ENCODE results near the gene ALDH1L2.

The ALDH1L2 gene

DNA sequence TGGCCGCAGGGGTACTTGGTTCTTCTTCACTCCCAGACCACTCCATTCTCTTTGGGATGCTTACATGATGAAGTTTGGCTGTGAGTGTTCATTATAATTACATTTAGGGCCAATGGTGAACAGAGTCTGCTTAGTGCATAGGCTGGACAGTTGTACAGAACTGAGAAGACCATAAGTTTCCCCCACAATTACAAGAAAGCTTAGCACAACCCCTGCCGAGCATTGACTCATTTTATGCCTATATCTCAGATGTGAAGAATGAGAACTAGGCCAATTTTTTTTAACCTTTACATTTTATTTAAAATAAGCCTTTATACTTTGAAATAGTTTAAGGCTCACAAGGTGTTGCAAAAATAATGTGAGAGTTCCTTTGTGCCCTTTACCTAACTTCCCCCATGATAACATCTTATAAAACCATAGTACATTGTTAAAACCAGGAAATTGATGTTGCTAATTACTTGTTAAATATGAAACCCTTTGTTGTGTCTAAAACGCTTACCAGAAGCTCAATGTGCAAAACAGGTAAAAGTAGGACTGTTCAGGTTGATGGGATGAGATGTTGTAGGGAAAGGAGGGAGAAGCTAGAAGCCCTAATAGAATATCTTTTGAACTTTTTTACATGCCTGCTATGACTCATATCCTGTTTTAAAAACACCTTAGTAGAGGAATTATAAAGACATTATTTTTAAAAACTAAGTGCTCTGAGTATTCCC lies 47.2 kb downstream of the ALDH1L2 start:
- H3K27ac ChIP-seq (ENCODE audit: low read depth, low read length): no peak overlapping the region

DNA sequence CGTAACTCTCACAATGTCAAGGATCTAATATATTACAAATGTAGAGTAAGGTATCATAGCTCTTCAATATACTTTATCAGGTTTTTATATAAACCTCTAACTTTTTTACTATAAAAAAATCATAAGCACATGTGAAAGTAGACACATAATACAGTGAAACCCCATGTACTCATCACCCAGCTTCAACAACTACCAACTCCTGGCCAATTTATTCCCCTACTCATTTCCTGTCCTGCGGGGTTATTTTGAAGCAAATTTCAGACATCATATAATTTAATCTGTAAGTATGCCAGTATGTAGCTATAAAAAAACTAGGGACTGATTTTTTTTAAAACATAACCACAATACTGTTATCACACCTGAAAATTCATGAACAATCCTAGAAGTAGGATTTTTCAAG lies 50.4 kb downstream of the ALDH1L2 start:
- Histone ChIP-seq H3K36me3 (ENCODE audit: control insufficient read depth in 1 of 2, insufficient read depth in 2 of 2, low read length in 2 of 2) (no peaks in the 10 kb centered on the region), H3K4me3 (ENCODE audit: low read depth in 1 of 2, low read length in 2 of 2) (no peak overlapping the region), H3K27me3 (ENCODE audit: control insufficient read depth in 1 of 2, insufficient read depth in 2 of 2, low read length in 2 of 2) (no peaks in the 10 kb centered on the region), H3K9me3 (ENCODE audit: control insufficient read depth in 1 of 2, low read length in 2 of 2) (no peaks in the 10 kb centered on the region), H3K9ac (ENCODE audit: low read depth in 1 of 2, low read length in 2 of 2) (no peak overlapping the region), H3K27ac (ENCODE audit: low read depth, low read length) (no peak overlapping the region), H3K4me1 (ENCODE audit: control insufficient read depth in 1 of 2, insufficient read depth in 2 of 2, low read length in 2 of 2) (peaks cover 0 to 10% of the 10 kb centered on the region in 2 donors)

More for the DNA sequence above, 47.2 kb downstream of the ALDH1L2 start:
- no peak overlapping the region for H3K9ac ChIP-seq (ENCODE audit: low read depth in 1 of 2, low read length in 2 of 2)
- H3K27me3 ChIP-seq (ENCODE audit: control insufficient read depth in 1 of 2, insufficient read depth in 2 of 2, low read length in 2 of 2): no peaks in the 10 kb centered on the region
- no peaks in the 10 kb centered on the region for H3K36me3 ChIP-seq (ENCODE audit: control insufficient read depth in 1 of 2, insufficient read depth in 2 of 2, low read length in 2 of 2)
- H3K9me3 ChIP-seq (ENCODE audit: control insufficient read depth in 1 of 2, low read length in 2 of 2): no peaks in the 10 kb centered on the region
- no peaks in the 10 kb centered on the region for H3K4me1 ChIP-seq (ENCODE audit: control insufficient read depth in 1 of 2, insufficient read depth in 2 of 2, low read length in 2 of 2)
- no peak overlapping the region for H3K4me3 ChIP-seq (ENCODE audit: low read depth in 1 of 2, low read length in 2 of 2)

DNA sequence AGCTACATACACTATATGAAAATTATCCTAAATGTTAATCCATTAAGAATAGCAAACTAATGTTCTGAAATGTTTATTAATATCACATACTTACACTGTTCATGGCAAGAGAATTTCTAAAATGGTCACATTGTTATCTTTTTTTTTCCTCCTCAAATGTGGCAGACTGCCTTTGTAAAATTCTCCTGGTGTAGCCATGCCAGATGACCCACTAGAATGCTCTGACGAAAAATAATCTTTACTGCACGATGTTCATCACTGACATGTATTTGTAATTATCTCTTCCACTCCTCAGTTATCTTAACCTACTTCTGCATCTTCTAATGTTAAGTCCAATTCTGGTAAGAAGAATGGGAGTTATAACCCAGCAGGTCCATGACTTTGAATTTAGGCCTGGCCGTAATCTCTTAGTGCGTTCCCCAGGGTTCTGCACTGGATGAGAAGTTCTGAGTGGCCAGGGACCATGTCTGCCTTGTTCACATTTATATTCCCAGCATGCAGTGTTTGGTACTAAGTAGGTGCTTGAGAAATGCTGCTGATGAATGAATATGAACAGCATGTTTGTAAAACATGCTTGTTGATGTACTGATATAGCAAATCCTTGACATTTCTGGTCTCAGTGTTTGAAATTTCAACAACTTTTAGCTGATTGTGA lies 51.4 kb downstream of the ALDH1L2 start:
- H3K4me3 ChIP-seq (ENCODE audit: low read depth in 1 of 2, low read length in 2 of 2): no peak overlapping the region
- H3K9ac ChIP-seq (ENCODE audit: low read depth in 1 of 2, low read length in 2 of 2): no peak overlapping the region
- H3K27me3 ChIP-seq (ENCODE audit: control insufficient read depth in 1 of 2, insufficient read depth in 2 of 2, low read length in 2 of 2): no peaks in the 10 kb centered on the region
- no peaks in the 10 kb centered on the region for H3K36me3 ChIP-seq (ENCODE audit: control insufficient read depth in 1 of 2, insufficient read depth in 2 of 2, low read length in 2 of 2)
- no peaks in the 10 kb centered on the region for H3K9me3 ChIP-seq (ENCODE audit: control insufficient read depth in 1 of 2, low read length in 2 of 2)
- peaks cover 0 to 10% of the 10 kb centered on the region in 2 donors for H3K4me1 ChIP-seq (ENCODE audit: control insufficient read depth in 1 of 2, insufficient read depth in 2 of 2, low read length in 2 of 2)
- no peak overlapping the region for H3K27ac ChIP-seq (ENCODE audit: low read depth, low read length)

DNA sequence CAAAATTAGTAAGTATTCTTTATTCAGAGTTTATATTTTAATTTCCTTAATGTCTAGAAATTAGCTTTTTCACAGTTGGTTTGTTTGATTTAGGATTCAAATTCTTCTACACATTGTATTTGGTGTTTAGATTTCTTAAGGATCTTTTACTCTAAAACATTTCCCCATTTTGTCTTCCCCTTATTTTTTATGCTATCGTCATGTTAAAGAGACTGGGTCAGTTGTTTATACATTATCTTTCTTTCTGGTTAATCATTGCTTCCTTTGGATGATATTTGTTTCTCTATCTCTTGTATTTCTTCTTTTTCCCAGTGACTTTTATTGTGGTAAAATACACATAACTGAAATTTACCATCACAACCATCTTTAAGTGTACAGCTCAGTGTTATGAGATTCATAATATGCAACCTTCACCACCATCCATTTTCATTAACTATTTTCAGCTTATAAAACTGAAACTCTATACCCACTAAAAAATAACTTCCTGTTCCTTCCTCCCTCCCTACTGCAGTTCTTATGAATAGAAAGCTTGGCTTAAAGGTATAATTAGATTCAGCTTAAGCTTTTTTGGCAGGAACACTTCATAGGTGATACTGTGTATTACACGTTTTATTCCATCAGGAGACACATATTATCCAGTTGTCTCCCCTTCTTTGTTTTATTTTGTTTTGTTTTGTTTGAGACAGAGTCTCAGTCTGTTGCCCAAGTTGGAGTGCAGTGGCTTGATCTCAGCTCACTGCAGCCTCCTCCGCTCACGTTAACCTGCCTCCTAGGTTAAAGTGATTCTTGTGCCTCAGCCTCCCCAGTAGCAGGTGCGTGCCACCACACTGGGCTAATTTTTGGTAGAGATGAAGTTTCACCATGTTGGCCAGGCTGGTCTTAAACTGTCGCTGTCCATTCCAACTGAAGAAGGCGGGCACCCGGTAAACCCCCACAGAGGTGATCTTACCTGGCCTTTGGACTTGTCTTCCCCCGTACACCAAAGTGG lies 53.1 kb downstream of the ALDH1L2 start:
- H3K27me3 ChIP-seq (ENCODE audit: control insufficient read depth in 1 of 2, insufficient read depth in 2 of 2, low read length in 2 of 2): no peaks in the 10 kb centered on the region
- H3K36me3 ChIP-seq (ENCODE audit: control insufficient read depth in 1 of 2, insufficient read depth in 2 of 2, low read length in 2 of 2): no peaks in the 10 kb centered on the region
- H3K4me3 ChIP-seq (ENCODE audit: low read depth in 1 of 2, low read length in 2 of 2): no peak overlapping the region
- H3K9me3 ChIP-seq (ENCODE audit: control insufficient read depth in 1 of 2, low read length in 2 of 2): no peaks in the 10 kb centered on the region
- no peak overlapping the region for H3K9ac ChIP-seq (ENCODE audit: low read depth in 1 of 2, low read length in 2 of 2)
- peaks cover 0 to 10% of the 10 kb centered on the region in 2 donors for H3K4me1 ChIP-seq (ENCODE audit: control insufficient read depth in 1 of 2, insufficient read depth in 2 of 2, low read length in 2 of 2)
- H3K27ac ChIP-seq (ENCODE audit: low read depth, low read length): no peak overlapping the region

DNA sequence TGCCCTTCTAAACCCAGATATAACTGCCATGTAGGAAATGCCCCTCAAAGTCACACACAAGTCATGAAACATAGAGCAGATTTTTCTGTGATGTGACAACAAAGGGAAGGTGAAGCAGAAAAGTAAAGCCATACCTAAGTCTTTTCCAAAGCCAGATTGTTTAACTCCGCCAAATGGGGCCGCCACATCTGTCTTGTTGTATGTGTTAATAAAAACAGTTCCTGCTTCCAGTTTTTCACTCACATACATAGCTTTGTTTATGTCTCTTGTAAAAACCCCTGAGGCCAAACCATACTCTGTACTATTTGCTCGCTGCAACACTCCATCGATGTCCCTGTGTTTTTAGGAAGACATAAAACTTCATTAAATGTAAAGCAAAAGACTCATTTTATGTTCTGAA lies 57.8 kb downstream of the ALDH1L2 start:
- H3K36me3 ChIP-seq (ENCODE audit: control insufficient read depth in 1 of 2, insufficient read depth in 2 of 2, low read length in 2 of 2): no peaks in the 10 kb centered on the region
- peaks cover 0 to 6% of the 10 kb centered on the region in 2 donors for H3K4me1 ChIP-seq (ENCODE audit: control insufficient read depth in 1 of 2, insufficient read depth in 2 of 2, low read length in 2 of 2)
- H3K9me3 ChIP-seq (ENCODE audit: control insufficient read depth in 1 of 2, low read length in 2 of 2): no peaks in the 10 kb centered on the region
- H3K4me3 ChIP-seq (ENCODE audit: low read depth in 1 of 2, low read length in 2 of 2): no peak overlapping the region
- H3K27me3 ChIP-seq (ENCODE audit: control insufficient read depth in 1 of 2, insufficient read depth in 2 of 2, low read length in 2 of 2): no peaks in the 10 kb centered on the region
- no peak overlapping the region for H3K27ac ChIP-seq (ENCODE audit: low read depth, low read length)
- H3K9ac ChIP-seq (ENCODE audit: low read depth in 1 of 2, low read length in 2 of 2): no peak overlapping the region

DNA sequence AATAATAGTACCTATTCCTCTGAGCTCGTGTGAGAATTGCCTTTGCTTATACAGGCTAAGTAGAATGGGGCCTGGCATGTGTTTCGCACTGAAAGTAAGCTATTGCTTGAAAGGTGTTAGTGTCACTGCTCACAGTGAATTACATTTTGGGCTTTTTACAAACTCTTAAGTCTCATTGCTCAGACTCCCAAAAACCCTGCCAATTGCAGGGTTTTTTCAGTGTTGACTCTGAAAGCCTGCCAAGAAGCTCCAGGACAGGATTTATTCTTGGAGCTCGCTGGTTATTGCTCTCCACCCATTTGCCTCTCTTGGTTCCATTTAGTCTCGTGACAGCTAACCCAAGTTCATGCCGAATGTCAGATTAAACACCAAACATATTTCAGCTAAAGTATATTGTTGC lies 58.4 kb downstream of the ALDH1L2 start:
- H3K4me1 ChIP-seq (ENCODE audit: control insufficient read depth in 1 of 2, insufficient read depth in 2 of 2, low read length in 2 of 2): peaks cover 0 to under 1% of the 10 kb centered on the region in 2 donors
- no peaks in the 10 kb centered on the region for H3K27me3 ChIP-seq (ENCODE audit: control insufficient read depth in 1 of 2, insufficient read depth in 2 of 2, low read length in 2 of 2)
- no peak overlapping the region for H3K9ac ChIP-seq (ENCODE audit: low read depth in 1 of 2, low read length in 2 of 2)
- H3K9me3 ChIP-seq (ENCODE audit: control insufficient read depth in 1 of 2, low read length in 2 of 2): no peaks in the 10 kb centered on the region
- no peaks in the 10 kb centered on the region for H3K36me3 ChIP-seq (ENCODE audit: control insufficient read depth in 1 of 2, insufficient read depth in 2 of 2, low read length in 2 of 2)
- no peak overlapping the region for H3K27ac ChIP-seq (ENCODE audit: low read depth, low read length)
- H3K4me3 ChIP-seq (ENCODE audit: low read depth in 1 of 2, low read length in 2 of 2): no peak overlapping the region

DNA sequence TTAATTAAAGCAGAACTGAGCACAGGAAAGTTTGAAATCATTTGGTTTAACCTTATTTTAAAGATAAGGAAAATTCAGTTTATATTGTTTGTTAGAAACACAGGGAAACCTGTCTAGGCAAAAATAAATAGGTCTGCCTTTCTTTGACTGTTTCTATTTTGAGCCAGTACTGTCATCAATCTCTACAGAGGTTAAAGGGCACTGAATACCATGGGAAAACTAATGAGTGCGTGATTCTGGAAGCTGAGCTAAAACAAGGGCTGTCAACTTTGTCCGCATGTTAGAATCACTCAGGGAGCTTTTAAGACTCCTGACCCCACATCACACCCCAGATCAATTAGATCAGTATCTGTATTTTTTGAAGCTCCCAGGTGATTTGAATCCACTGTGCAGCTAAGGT lies 59.3 kb downstream of the ALDH1L2 start:
- Histone ChIP-seq H3K4me1 (ENCODE audit: control insufficient read depth in 1 of 2, insufficient read depth in 2 of 2, low read length in 2 of 2) (no peaks in the 10 kb centered on the region), H3K9ac (ENCODE audit: low read depth in 1 of 2, low read length in 2 of 2) (no peak overlapping the region), H3K9me3 (ENCODE audit: control insufficient read depth in 1 of 2, low read length in 2 of 2) (no peaks in the 10 kb centered on the region), H3K27me3 (ENCODE audit: control insufficient read depth in 1 of 2, insufficient read depth in 2 of 2, low read length in 2 of 2) (no peaks in the 10 kb centered on the region), H3K36me3 (ENCODE audit: control insufficient read depth in 1 of 2, insufficient read depth in 2 of 2, low read length in 2 of 2) (no peaks in the 10 kb centered on the region), H3K27ac (ENCODE audit: low read depth, low read length) (no peak overlapping the region), H3K4me3 (ENCODE audit: low read depth in 1 of 2, low read length in 2 of 2) (no peak overlapping the region)

DNA sequence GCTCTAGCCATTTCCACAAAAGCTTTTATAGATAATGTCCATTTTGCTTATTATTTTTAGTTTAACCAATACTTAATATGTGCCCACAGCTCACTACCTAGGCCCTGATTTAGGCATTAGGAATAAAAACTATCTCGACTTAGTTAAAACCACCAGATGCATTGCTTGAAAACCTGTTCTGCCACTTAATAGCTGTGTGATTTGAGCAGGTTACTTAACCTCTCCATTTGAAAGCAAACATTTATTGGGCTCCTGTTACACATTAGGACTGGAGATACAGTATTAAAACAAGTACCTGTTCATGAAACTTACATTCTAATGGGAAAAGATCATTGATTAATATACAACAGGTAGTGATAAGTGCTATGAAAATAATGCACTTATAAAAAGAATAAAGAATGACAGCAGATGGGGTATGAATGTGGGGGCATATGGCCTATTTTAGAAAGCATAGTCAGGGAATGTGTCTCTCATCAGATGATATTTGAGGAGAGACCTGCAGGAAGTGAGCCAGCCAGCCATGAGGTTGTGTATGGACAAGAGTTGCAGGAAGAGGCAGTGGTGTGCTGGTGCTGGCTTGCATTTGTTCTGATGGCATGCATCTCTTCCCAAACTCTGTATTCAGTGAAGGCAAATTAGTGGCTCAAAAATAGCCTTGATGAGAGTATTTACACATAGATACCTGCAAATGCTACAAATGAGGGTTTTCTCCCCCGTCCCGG lies 63.9 kb downstream of the ALDH1L2 start:
- Histone ChIP-seq H3K36me3 (ENCODE audit: control insufficient read depth in 1 of 2, insufficient read depth in 2 of 2, low read length in 2 of 2) (peaks cover 5 to 12% of the 10 kb centered on the region in 2 donors), H3K9ac (ENCODE audit: low read depth in 1 of 2, low read length in 2 of 2) (no peak overlapping the region), H3K9me3 (ENCODE audit: control insufficient read depth in 1 of 2, low read length in 2 of 2) (no peaks in the 10 kb centered on the region), H3K4me3 (ENCODE audit: low read depth in 1 of 2, low read length in 2 of 2) (no peak overlapping the region), H3K27ac (ENCODE audit: low read depth, low read length) (no peak overlapping the region), H3K4me1 (ENCODE audit: control insufficient read depth in 1 of 2, insufficient read depth in 2 of 2, low read length in 2 of 2) (no peaks in the 10 kb centered on the region), H3K27me3 (ENCODE audit: control insufficient read depth in 1 of 2, insufficient read depth in 2 of 2, low read length in 2 of 2) (no peaks in the 10 kb centered on the region)

DNA sequence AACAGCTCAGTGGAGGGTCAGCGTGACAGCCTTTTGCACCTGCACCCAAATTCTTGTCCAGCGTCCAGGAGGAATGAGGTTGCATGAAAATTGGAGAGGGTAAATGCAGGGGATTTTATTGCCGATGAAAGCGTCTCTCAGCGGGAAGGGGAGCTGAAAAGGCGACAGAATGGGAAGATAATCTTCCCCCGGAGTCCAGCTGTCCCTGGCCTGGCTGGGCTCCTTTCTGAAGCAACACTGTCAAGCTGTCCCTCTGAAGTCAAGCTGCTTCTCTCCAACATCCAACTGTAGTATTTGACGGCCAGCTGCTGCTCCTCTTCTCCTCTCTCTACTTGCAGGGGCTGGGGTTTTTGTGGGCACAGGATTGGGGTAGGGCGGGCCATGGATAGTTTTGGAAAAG lies 65.5 kb downstream of the ALDH1L2 start:
- Histone ChIP-seq H3K9me3 (ENCODE audit: control insufficient read depth in 1 of 2, low read length in 2 of 2) (no peaks in the 10 kb centered on the region), H3K36me3 (ENCODE audit: control insufficient read depth in 1 of 2, insufficient read depth in 2 of 2, low read length in 2 of 2) (peaks cover 7 to 19% of the 10 kb centered on the region in 2 donors), H3K4me3 (ENCODE audit: low read depth in 1 of 2, low read length in 2 of 2) (no peak overlapping the region), H3K9ac (ENCODE audit: low read depth in 1 of 2, low read length in 2 of 2) (no peak overlapping the region), H3K4me1 (ENCODE audit: control insufficient read depth in 1 of 2, insufficient read depth in 2 of 2, low read length in 2 of 2) (no peaks in the 10 kb centered on the region), H3K27me3 (ENCODE audit: control insufficient read depth in 1 of 2, insufficient read depth in 2 of 2, low read length in 2 of 2) (no peaks in the 10 kb centered on the region), H3K27ac (ENCODE audit: low read depth, low read length) (no peak overlapping the region)

Data from duodenal mucosa (tissue), 2 donors.